Neuronal stem cell (in vitro differentiated cells): ENCODE measurements around the gene FAM50A.

ENCODE experiments used
- DNase-seq: peaks from one replicate; pipeline ENCODE4 v3.0.0-alpha.2; 2013; ENCODE audit warnings: low spot score
- H2AFZ ChIP-seq: one replicate; pipeline ENCODE4 v1.6.1; 2013; ENCODE audit warnings: mild to moderate bottlenecking, low read length, inconsistent platforms
- H2AK5ac ChIP-seq: 2 replicates; pipeline ENCODE4 v1.6.1; 2013; ENCODE audit warnings: low read depth, mild to moderate bottlenecking, inconsistent platforms, low read length, moderate library complexity, mixed read lengths
- H2BK120ac ChIP-seq: 2 replicates; pipeline ENCODE4 v1.6.1; 2013; ENCODE audit warnings: low read depth, mild to moderate bottlenecking, inconsistent platforms, low read length, moderate library complexity, mixed read lengths
- H2BK12ac ChIP-seq: one replicate; pipeline ENCODE4 v1.6.1; 2013; ENCODE audit warnings: low read length, inconsistent platforms
- H2BK15ac ChIP-seq: 2 replicates; pipeline ENCODE4 v1.6.1; 2013; ENCODE audit warnings: mild to moderate bottlenecking, low read length, inconsistent platforms, mixed read lengths
- H2BK5ac ChIP-seq: one replicate; pipeline ENCODE4 v1.6.1; 2013; ENCODE audit warnings: inconsistent platforms, mild to moderate bottlenecking, low read length, moderate library complexity
- H3K14ac ChIP-seq: one replicate; pipeline ENCODE4 v1.6.1; 2013; ENCODE audit warnings: low read length, inconsistent platforms
- H3K18ac ChIP-seq: 2 replicates; pipeline ENCODE4 v1.6.1; 2013; ENCODE audit warnings: low read length, inconsistent platforms
- H3K23ac ChIP-seq: 2 replicates; pipeline ENCODE4 v1.6.1; 2013; ENCODE audit warnings: low read depth, mild to moderate bottlenecking, mixed read lengths, low read length, inconsistent platforms; ENCODE audit not compliant: poor library complexity
- H3K27ac ChIP-seq: replicated peaks from 3 replicates; pipeline ENCODE4 v1.5.1; 2013; ENCODE audit warnings: low read length, inconsistent platforms
- H3K27me3 ChIP-seq, 3 experiments: 2 replicates each; pipeline ENCODE4 v1.6.1; 2013; ENCODE audit warnings: low read length in 3 of 3, mild to moderate bottlenecking in 2 of 3, inconsistent platforms in 1 of 3, low read depth in 1 of 3, mixed read lengths in 1 of 3, moderate library complexity in 1 of 3; ENCODE audit not compliant: control insufficient read depth in 3 of 3, insufficient read depth in 3 of 3
- H3K36me3 ChIP-seq, 2 donors: replicated peaks in 1 of 2; 2 replicates each; pipeline ENCODE4 v1.6.1; 2013; ENCODE audit warnings: low read length in 2 of 2; ENCODE audit not compliant: control insufficient read depth in 2 of 2, insufficient read depth in 2 of 2
- H3K4ac ChIP-seq: 2 replicates; pipeline ENCODE4 v1.6.1; 2013; ENCODE audit warnings: inconsistent platforms, mild to moderate bottlenecking, low read length, moderate library complexity
- H3K4me1 ChIP-seq, 2 donors: 1 replicate in 1 of 2; 2 replicates in 1 of 2; pipeline ENCODE4 v1.6.1; 2013; ENCODE audit warnings: low read length in 2 of 2, low read depth in 1 of 2; ENCODE audit not compliant: control insufficient read depth in 2 of 2, insufficient read depth in 1 of 2
- H3K4me2 ChIP-seq: one replicate; pipeline ENCODE4 v1.6.1; 2013; ENCODE audit warnings: mild to moderate bottlenecking, low read length, inconsistent platforms; ENCODE audit not compliant: insufficient read depth, poor library complexity, severe bottlenecking
- H3K4me3 ChIP-seq, 2 donors: 2 replicates each; pipeline ENCODE4 v1.5.1; 2013; ENCODE audit warnings: low read length in 2 of 2, mild to moderate bottlenecking in 2 of 2, inconsistent platforms in 1 of 2, moderate library complexity in 1 of 2
- H3K79me1 ChIP-seq: one replicate; pipeline ENCODE4 v1.6.1; 2013; ENCODE audit warnings: low read depth, mild to moderate bottlenecking, inconsistent platforms, low read length, moderate library complexity
- H3K9ac ChIP-seq: one replicate; pipeline ENCODE4 v1.6.1; 2013; ENCODE audit warnings: mild to moderate bottlenecking, low read depth, low read length, inconsistent platforms; ENCODE audit not compliant: poor library complexity
- H3K9me3 ChIP-seq, 2 donors: replicated peaks in 1 of 2; 2 replicates each; pipeline versions ENCODE3 to v1.6.1; 2013; ENCODE audit warnings: low read length in 2 of 2, mild to moderate bottlenecking in 2 of 2, inconsistent platforms in 1 of 2, low read depth in 1 of 2, mixed read lengths in 1 of 2, moderate library complexity in 1 of 2; ENCODE audit not compliant: control insufficient read depth in 2 of 2, insufficient read depth in 1 of 2
- H4K8ac ChIP-seq: one replicate; pipeline ENCODE4 v1.6.1; 2013; ENCODE audit warnings: low read depth, mild to moderate bottlenecking, inconsistent platforms, low read length, moderate library complexity
- H4K91ac ChIP-seq: one replicate; pipeline ENCODE4 v1.6.1; 2013; ENCODE audit warnings: low read length, low read depth, mild to moderate bottlenecking, inconsistent platforms; ENCODE audit not compliant: poor library complexity
- WGBS, 2 donors: extraction: QIAGEN DNeasy Blood & Tissue Kit; methylation state at CpG; one replicate each; pipeline ENCODE4 v1.1.7; 2013; ENCODE audit warnings: missing lambda C conversion rate in 2 of 2, mixed read lengths in 1 of 2; ENCODE audit not compliant: insufficient read length in 2 of 2, insufficient replicate concordance in 1 of 2; ENCODE audit errors: extremely low coverage in 2 of 2; 5-methylcytosine and 5-hydroxymethylcytosine counted together

The FAM50A gene

DNA sequence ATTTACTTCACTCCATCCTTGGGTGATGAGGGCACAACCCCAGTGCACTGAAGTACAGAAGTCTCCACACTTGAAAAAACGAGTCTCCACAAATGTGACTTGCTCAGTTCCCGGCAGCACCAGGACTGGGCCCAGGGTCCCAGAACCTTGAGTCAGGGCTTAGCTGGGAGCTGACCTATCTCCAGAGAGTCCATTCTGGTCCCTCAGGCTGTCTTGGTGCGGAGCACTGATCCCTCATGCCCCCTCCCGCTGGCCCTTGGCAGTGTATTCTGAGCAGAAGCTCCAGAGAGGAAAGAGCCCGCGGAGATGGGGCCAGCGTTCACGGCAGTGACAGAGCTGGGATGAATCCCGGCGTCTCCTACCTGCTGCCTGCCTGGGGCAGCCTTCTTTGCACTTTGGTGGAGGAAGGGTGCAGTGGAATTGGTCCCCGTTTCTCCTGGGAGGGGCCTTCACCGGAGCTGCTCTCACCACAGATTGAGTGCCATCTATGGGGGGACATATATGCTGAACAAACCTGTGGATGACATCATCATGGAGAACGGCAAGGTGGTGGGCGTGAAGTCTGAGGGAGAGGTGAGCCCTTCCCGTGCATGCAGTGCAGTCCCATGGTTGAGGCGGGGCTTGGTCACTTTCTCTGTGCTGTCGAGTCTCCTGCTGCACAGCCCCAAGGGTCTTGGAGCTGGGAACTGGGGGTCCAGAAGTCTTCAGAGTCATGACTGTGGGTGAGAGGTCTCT is 3.2 kb upstream of the FAM50A start:
- no peak overlapping the region for H2BK15ac ChIP-seq
- H3K4me1 ChIP-seq = peaks cover 7 to 10% of the 10 kb centered on the region in 2 donors
- H3K79me1 ChIP-seq = peaks cover 13% of the 10 kb centered on the region
- DNase-seq = no peak
- WGBS, 2 donors = no CpG with 5 or more reads among the region's 17 CpGs
- no peak overlapping the region for H4K91ac ChIP-seq
- no peaks in the 10 kb centered on the region for H3K27me3 ChIP-seq
- H3K23ac ChIP-seq = no peak overlapping the region
- no peak overlapping the region for H3K4me3 ChIP-seq
- H2AK5ac ChIP-seq = no peak overlapping the region
- no peak overlapping the region for H3K27ac ChIP-seq
- no peak overlapping the region for H3K18ac ChIP-seq
- no peaks in the 10 kb centered on the region for H3K9me3 ChIP-seq
- no peak overlapping the region for H3K9ac ChIP-seq
- peaks cover 23 to 54% of the 10 kb centered on the region in 2 donors for H3K36me3 ChIP-seq
- no peak overlapping the region for H4K8ac ChIP-seq
- no peak overlapping the region for H3K4me2 ChIP-seq
- H2AFZ ChIP-seq = no peak overlapping the region
- H2BK12ac ChIP-seq = no peak overlapping the region
- no peak overlapping the region for H3K14ac ChIP-seq
- H3K4ac ChIP-seq = no peak overlapping the region
- no peak overlapping the region for H2BK120ac ChIP-seq
- H2BK5ac ChIP-seq = no peak overlapping the region

DNA sequence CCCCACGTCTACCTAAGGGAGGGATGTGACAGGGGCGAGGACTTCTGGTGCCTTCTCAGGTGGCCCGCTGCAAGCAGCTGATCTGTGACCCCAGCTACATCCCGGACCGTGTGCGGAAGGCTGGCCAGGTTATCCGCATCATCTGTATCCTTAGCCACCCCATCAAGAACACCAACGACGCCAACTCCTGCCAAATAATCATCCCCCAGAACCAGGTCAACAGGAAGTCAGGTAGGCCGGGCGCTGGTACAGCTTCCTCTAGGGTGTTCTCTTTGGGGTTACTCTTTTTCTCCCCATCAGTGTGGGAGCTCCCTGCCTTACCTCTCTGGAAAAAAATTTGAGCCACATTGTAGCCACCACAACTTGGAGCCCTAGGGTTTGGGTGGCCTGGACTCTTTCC is 2.4 kb upstream of the FAM50A start:
- H3K14ac ChIP-seq = no peak overlapping the region
- no peak overlapping the region for H2BK120ac ChIP-seq
- peaks cover 13% of the 10 kb centered on the region for H3K79me1 ChIP-seq
- H4K8ac ChIP-seq = no peak overlapping the region
- H3K18ac ChIP-seq = no peak overlapping the region
- H3K4me2 ChIP-seq = no peak overlapping the region
- no peak overlapping the region for H2AK5ac ChIP-seq
- peaks cover 6 to 7% of the 10 kb centered on the region in 2 donors for H3K4me1 ChIP-seq
- H2AFZ ChIP-seq = no peak overlapping the region
- no peak for DNase-seq
- H3K36me3 ChIP-seq = peaks cover 23 to 48% of the 10 kb centered on the region in 2 donors
- H2BK12ac ChIP-seq = no peak overlapping the region
- no CpG with 5 or more reads among the region's 11 CpGs for WGBS, 2 donors
- no peak overlapping the region for H2BK15ac ChIP-seq
- no peak overlapping the region for H2BK5ac ChIP-seq
- H3K27me3 ChIP-seq = no peaks in the 10 kb centered on the region
- H3K4ac ChIP-seq = no peak overlapping the region
- no peak overlapping the region for H3K9ac ChIP-seq
- H3K4me3 ChIP-seq = no peak overlapping the region
- H3K27ac ChIP-seq = no peak overlapping the region
- H3K9me3 ChIP-seq = no peaks in the 10 kb centered on the region
- H4K91ac ChIP-seq = no peak overlapping the region
- H3K23ac ChIP-seq = no peak overlapping the region

DNA sequence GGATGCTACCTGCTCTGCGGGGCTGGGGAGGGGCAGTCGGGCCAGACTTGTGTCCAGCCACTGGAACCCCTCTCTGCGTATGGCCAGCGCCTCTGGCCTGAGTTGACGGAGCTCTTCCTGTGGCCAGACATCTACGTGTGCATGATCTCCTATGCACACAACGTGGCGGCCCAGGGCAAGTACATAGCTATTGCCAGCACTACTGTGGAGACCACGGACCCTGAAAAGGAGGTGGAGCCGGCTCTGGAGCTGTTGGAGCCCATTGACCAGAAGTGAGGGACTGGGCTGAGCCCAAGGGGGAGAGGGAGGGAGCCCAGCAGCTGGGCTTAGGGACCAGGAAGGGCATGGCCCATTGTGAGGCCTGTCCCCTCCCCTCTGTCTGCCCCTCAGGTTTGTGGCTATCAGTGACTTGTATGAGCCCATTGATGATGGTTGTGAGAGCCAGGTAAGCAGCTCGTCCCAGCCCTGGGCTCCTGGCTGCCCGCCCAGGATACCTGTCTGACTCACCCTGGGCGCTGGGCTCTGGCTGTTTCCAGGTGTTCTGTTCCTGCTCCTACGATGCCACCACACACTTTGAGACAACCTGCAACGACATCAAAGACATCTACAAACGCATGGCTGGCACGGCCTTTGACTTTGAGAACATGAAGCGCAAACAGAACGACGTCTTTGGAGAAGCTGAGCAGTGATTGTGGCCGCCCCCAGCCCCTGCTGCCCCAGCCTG is 1.8 kb upstream of the FAM50A start:
- Histone ChIP-seq H2AFZ (no peak overlapping the region), H4K91ac (no peak overlapping the region), H3K14ac (no peak overlapping the region), H3K9ac (no peak overlapping the region), H3K36me3 (peaks cover 23 to 50% of the 10 kb centered on the region in 2 donors), H3K4me3 (no peak overlapping the region), H3K23ac (no peak overlapping the region), H3K9me3 (no peaks in the 10 kb centered on the region), H3K18ac (no peak overlapping the region), H3K4me1 (peaks cover 6 to 7% of the 10 kb centered on the region in 2 donors), H2BK120ac (no peak overlapping the region), H2BK12ac (no peak overlapping the region), H2BK5ac (no peak overlapping the region), H2BK15ac (no peak overlapping the region), H3K79me1 (peaks cover 11% of the 10 kb centered on the region), H3K4ac (no peak overlapping the region), H3K27me3 (no peaks in the 10 kb centered on the region), H3K27ac (no peak overlapping the region), H2AK5ac (no peak overlapping the region), H4K8ac (no peak overlapping the region), H3K4me2 (no peak overlapping the region)
- no CpG with 5 or more reads among the region's 21 CpGs for WGBS, 2 donors
- DNase-seq = no peak

DNA sequence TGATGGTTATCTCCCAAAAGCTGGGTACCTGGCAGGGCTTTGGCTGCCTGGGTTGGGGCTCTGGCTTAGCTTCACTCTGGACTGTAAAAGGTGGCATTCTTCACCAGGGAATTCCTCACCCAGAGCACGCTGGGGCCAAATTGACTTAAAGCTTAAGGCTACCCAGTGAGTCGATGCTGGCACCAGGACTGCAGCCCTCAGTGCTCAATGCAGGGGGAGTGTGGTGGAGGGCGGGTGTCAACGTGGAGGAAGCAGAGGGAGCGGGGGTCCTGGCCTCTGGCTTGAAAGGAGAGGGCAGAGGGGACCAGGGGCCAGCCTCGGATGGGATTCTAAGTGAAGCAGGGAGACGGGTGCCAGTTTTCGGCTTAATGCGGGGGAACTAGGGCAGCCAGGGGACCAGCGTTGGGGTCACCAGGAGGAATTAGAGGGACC is 446 bp upstream of the FAM50A start:
- DNase-seq = no peak
- peak overlapping the region; percentile 31 for H3K27ac ChIP-seq
- peak overlapping the region; percentile 73 for H3K4me2 ChIP-seq

More for the DNA sequence above, 446 bp upstream of the FAM50A start:
- H2BK15ac ChIP-seq = no peak overlapping the region
- peaks cover 7% of the 10 kb centered on the region for H3K79me1 ChIP-seq
- H3K27me3 ChIP-seq = no peaks in the 10 kb centered on the region
- no peaks in the 10 kb centered on the region for H3K9me3 ChIP-seq
- peaks cover under 1 to 3% of the 10 kb centered on the region in 2 donors for H3K4me1 ChIP-seq
- H4K91ac ChIP-seq = no peak overlapping the region
- H4K8ac ChIP-seq = peak overlapping the region; percentile 17
- H3K23ac ChIP-seq = peak overlapping the region; percentile 20
- peaks cover 24 to 56% of the 10 kb centered on the region in 2 donors for H3K36me3 ChIP-seq
- peak overlapping the region; percentile 49 for H2AFZ ChIP-seq
- H3K9ac ChIP-seq = peak overlapping the region; percentile 44
- H2BK120ac ChIP-seq = no peak overlapping the region
- H3K18ac ChIP-seq = no peak overlapping the region
- H2BK12ac ChIP-seq = no peak overlapping the region
- no CpG with 5 or more reads among the region's 10 CpGs for WGBS, 2 donors
- peak overlapping the region; percentile 36 to 74 for H3K4me3 ChIP-seq
- no peak overlapping the region for H2BK5ac ChIP-seq
- H2AK5ac ChIP-seq = no peak overlapping the region
- no peak overlapping the region for H3K4ac ChIP-seq
- H3K14ac ChIP-seq = no peak overlapping the region
